Ishikawa (cell line): Measurements from ENCODE around the gene SLC35B1.

ENCODE experiments used
- EP300 ChIP-seq: IDR thresholded peaks from 2 replicates; pipeline ENCODE4 v1.6.1; 2012; ENCODE audit warnings: borderline replicate concordance
- TF ChIP-seq, protein P1 (sequence below): IDR thresholded peaks from 2 replicates; pipeline ENCODE4 v1.6.1; 2012

- no peak for TF ChIP-seq EP300
- TF ChIP-seq, protein P1, sequence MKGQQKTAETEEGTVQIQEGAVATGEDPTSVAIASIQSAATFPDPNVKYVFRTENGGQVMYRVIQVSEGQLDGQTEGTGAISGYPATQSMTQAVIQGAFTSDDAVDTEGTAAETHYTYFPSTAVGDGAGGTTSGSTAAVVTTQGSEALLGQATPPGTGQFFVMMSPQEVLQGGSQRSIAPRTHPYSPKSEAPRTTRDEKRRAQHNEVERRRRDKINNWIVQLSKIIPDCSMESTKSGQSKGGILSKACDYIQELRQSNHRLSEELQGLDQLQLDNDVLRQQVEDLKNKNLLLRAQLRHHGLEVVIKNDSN: no peak
Observed at GRCh38 chr17:49681106-49681979, 26.4 kb downstream of the SLC35B1 start.
